Ascending aorta (tissue), 2 donors: ENCODE results near the gene AIG1. TPM values are rescaled to one million over a fixed set of nuclear protein-coding genes. Genes with fewer than 3 reads are reported as not detected.

ENCODE experiments used
- DNase-seq, 2 donors: peaks; one replicate each; pipeline ENCODE4 v3.0.0-alpha.2; 2019; ENCODE audit warnings: low spot score in 2 of 2
- H3K27ac ChIP-seq, 2 donors: fragments of 200-600 bp; sonication (generic); one replicate each; pipeline ENCODE4 v1.5.1; 2016 to 2017; ENCODE audit warnings: mild to moderate bottlenecking in 1 of 2
- H3K27me3 ChIP-seq: fragments of 200-600 bp; sonication (generic); one replicate; pipeline ENCODE4 v1.5.1; 2017
- H3K36me3 ChIP-seq, 2 donors: fragments of 200-600 bp; sonication (generic); one replicate each; pipeline ENCODE4 v1.5.1; 2016
- H3K4me1 ChIP-seq, 2 donors: fragments of 200-600 bp; sonication (generic); one replicate each; pipeline ENCODE4 v1.5.1; 2016 to 2017; ENCODE audit warnings: mild to moderate bottlenecking in 1 of 2
- H3K4me3 ChIP-seq, 2 donors: fragments of 200-600 bp; sonication (generic); one replicate each; pipeline ENCODE4 v1.5.1; 2016 to 2017; ENCODE audit warnings: mild to moderate bottlenecking in 1 of 2
- H3K9me3 ChIP-seq, 2 donors: fragments of 200-600 bp; sonication (generic); one replicate each; pipeline ENCODE4 v1.5.1; 2016
- intact Hi-C: fragments of 100-400 bp; cut with DNase I; formaldehyde crosslinking; loops from one replicate; pipeline ENCODE4 v1.15.1; 2023
- total RNA-seq: library from RNA; depleted of rRNA; stranded (reverse); fragments of >200 nt; gene quantifications from one replicate; pipeline ENCODE4 v1.1.0, GENCODE V29; 2016
- TF ChIP-seq, protein P1 (sequence below), 3 experiments: fragments of 200-600 bp in 2 of 3; fragments of 450-650 bp in 1 of 3; sonication (generic) in 2 of 3; IDR thresholded peaks; one replicate each; pipeline ENCODE4 v1.5.1; 2016 to 2019; ENCODE audit warnings: antibody characterized with exemption in 3 of 3, mild to moderate bottlenecking in 1 of 3, moderate library complexity in 1 of 3

AIG1 gene
- total RNA-seq, 1 donor from 2014 or later, result 5.3 TPM

DNA sequence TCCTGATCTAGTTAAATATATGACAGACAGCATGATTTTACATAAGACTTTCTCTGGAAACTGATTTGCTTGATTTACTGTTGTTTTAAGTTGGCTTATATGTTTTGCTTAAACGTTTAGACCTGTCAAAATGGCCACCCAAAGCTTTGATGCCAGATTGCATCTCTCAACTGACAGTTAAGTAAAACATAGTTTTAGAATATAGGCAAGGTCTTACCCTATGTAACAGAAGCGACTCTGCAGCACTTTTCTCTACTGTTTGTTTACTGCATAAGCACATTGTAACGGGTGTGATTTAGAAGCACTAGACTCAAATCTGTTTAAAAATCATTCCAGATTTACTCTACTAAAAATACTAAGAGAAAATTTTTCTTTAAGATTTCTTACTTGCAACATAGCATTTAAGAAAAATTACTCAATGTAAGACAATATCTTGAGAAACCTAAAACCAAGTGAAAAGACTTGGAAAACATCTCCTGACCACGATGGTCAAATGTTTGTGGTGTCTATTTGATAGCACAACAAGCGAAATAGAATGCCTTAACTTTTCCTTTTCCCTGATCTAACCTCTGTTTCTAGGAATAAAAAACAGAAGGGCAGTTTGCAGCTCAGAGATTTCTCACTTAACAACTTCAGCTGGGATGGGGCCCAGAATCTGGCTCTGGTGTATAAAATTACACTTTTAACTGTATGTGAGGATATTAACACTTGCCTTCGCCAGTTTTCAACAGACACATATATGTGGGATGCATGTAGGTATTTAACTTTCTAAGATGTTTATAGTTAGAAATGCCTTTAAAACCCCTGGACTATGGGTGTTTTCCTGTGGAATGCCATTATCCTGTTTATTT, 47.4 kb downstream of the AIG1 start:
- no peak overlapping the region for H3K4me3 ChIP-seq
- TF ChIP-seq, protein P1, sequence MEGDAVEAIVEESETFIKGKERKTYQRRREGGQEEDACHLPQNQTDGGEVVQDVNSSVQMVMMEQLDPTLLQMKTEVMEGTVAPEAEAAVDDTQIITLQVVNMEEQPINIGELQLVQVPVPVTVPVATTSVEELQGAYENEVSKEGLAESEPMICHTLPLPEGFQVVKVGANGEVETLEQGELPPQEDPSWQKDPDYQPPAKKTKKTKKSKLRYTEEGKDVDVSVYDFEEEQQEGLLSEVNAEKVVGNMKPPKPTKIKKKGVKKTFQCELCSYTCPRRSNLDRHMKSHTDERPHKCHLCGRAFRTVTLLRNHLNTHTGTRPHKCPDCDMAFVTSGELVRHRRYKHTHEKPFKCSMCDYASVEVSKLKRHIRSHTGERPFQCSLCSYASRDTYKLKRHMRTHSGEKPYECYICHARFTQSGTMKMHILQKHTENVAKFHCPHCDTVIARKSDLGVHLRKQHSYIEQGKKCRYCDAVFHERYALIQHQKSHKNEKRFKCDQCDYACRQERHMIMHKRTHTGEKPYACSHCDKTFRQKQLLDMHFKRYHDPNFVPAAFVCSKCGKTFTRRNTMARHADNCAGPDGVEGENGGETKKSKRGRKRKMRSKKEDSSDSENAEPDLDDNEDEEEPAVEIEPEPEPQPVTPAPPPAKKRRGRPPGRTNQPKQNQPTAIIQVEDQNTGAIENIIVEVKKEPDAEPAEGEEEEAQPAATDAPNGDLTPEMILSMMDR (IDR thresholded peaks at IDR 0.05), result no peak
- H3K9me3 ChIP-seq, result no peaks in the 10 kb centered on the region
- intact Hi-C loops, result no loop called here
- no peaks in the 10 kb centered on the region for H3K4me1 ChIP-seq
- H3K27me3 ChIP-seq, result no peaks in the 10 kb centered on the region
- H3K36me3 ChIP-seq, result no peaks in the 10 kb centered on the region
- no peak for DNase-seq
- H3K27ac ChIP-seq, result no peak overlapping the region

DNA sequence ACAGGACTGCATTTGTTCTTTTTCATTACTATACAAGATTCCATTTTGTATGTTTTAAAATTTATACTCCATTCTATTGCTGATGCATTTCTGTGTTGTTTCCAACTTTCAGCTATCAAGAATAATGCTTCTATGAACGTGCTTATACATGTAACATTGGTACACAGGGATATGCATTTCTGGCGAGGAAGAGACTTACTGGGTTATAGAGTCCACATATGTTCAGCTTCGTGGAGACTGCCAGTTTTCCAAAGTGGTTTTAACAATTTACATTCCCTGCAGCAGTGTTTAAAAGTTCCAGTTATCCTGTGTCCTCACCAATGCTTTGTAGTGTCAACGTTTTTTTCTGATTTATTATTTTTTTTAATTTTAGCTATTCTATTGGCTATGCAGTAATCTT, 48.5 kb downstream of the AIG1 start:
- H3K9me3 ChIP-seq, result no peaks in the 10 kb centered on the region
- DNase-seq, result no peak
- H3K4me3 ChIP-seq, result no peak overlapping the region
- no peaks in the 10 kb centered on the region for H3K27me3 ChIP-seq
- intact Hi-C loops, result no loop called here
- no peaks in the 10 kb centered on the region for H3K4me1 ChIP-seq
- H3K36me3 ChIP-seq, result no peaks in the 10 kb centered on the region
- no peak overlapping the region for H3K27ac ChIP-seq
- TF ChIP-seq, protein P1 (IDR thresholded peaks at IDR 0.05), result no peak

DNA sequence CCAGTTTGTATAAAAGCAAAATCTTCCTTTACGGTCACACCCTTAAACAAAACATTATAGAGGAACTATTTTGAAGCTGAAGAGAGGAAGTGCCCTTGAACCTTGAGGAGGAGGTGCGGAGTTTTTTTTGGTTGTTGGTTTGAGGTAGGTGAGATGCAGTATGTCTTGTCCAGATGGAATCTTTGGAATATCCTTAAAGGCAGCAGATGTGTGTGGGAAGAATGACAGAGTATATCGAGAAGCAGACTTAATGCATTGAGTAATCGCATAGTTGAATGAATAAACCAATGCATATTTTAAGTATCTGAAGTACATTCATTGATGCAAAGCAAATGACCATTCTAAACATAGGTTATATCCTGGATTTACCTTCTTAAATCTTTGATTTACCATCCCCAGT, 49.9 kb downstream of the AIG1 start:
- no peak overlapping the region for H3K4me3 ChIP-seq
- H3K36me3 ChIP-seq, result no peaks in the 10 kb centered on the region
- no peaks in the 10 kb centered on the region for H3K27me3 ChIP-seq
- intact Hi-C loops, result no loop called here
- DNase-seq, result no peak
- H3K9me3 ChIP-seq, result no peaks in the 10 kb centered on the region
- H3K27ac ChIP-seq, result no peak overlapping the region
- TF ChIP-seq, protein P1 (IDR thresholded peaks at IDR 0.05), result no peak
- H3K4me1 ChIP-seq, result no peaks in the 10 kb centered on the region

DNA sequence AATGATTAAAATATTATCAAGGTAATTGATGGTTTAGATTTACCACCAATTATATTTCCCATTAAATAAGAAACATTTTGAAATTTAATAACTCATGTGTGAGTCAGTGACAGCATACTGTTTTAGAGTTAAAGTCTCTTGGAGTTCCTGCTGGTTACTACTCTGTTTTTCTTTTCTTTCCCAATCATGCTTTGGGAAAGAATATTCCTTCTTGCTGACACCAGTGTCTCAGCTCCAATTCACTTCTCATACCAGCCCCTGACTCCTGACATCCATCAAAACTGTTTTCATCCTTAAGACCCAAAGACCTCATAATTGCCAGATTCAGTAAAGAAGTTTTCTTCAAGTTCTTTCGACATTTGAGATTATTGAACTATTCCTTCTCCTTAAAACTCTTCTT, 50.3 kb downstream of the AIG1 start:
- no peaks in the 10 kb centered on the region for H3K4me1 ChIP-seq
- H3K27ac ChIP-seq, result no peak overlapping the region
- no peaks in the 10 kb centered on the region for H3K36me3 ChIP-seq
- no peak overlapping the region for H3K4me3 ChIP-seq
- no peaks in the 10 kb centered on the region for H3K27me3 ChIP-seq
- TF ChIP-seq, protein P1 (IDR thresholded peaks at IDR 0.05), result no peak
- intact Hi-C loops, result no loop called here
- H3K9me3 ChIP-seq, result no peaks in the 10 kb centered on the region
- no peak for DNase-seq

DNA sequence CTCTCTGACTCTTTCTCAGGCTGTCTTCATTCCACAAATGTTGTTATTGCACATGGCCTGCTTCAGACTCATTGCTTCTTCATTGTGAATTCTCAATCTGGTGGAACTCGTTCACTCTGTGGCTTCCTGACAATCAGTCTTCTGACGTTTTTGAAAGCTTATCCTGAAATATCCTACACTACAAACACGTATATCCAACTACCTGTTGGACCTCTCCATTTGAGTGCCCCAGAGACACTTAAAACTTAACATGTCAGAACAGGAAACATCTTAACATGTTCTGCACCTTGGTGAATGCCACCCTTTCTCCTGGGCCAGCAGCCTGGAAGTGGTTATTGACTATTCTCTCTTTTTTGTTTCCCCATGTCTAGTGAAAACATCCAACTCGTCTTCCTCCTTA, 50.8 kb downstream of the AIG1 start:
- no peaks in the 10 kb centered on the region for H3K9me3 ChIP-seq
- no peak for DNase-seq
- TF ChIP-seq, protein P1 (IDR thresholded peaks at IDR 0.05), result no peak
- intact Hi-C loops, result no loop called here
- H3K27me3 ChIP-seq, result no peaks in the 10 kb centered on the region
- H3K4me1 ChIP-seq, result no peaks in the 10 kb centered on the region
- H3K27ac ChIP-seq, result no peak overlapping the region
- no peaks in the 10 kb centered on the region for H3K36me3 ChIP-seq
- H3K4me3 ChIP-seq, result no peak overlapping the region
